ENCODE measurements around the gene CYP27A1.
"Not testable (repeated sequence)": the region's sequence is repeated elsewhere in the genome, so short reads cannot be mapped to it uniquely, and the experiment has no call there.

CYP27A1 gene

DNA sequence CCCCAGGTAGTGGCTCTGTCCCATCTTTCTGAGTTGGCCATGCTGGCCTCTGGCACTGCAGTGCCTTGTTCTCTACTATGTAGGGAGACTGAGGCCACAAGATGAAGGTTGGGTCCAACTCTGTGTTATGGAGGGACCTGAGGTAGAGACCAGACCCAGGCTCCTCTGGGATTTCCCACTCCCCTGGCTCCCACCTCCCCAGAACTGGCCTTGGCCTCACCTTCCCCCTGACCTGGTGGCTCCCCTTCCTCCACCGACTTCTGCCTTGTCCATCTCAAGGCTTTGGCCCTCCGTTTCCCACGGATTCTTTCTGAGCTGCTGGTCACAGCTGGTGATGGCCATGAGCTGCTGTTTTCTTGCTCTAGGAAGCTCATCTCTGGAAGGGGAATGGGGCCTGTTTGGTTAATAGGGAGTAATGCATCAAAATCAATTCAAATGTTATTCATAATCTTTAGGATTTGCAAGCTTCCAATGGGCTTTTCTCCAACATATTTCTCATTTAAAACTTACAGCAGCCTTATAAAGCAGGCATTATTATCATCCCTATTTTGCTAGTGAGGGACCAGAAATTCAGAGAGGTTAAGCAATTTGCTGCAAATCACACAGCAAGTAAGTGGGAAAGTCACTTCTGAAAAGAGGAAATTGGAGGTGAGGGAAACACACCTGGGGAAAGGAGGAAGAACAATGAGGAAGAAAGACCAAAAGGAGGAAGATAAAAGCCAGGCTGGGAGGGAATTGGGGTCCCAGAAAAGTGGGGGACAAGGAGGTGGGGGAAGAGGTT, 48.8 kb downstream of the CYP27A1 start:
- DNase-seq, result no peak

DNA sequence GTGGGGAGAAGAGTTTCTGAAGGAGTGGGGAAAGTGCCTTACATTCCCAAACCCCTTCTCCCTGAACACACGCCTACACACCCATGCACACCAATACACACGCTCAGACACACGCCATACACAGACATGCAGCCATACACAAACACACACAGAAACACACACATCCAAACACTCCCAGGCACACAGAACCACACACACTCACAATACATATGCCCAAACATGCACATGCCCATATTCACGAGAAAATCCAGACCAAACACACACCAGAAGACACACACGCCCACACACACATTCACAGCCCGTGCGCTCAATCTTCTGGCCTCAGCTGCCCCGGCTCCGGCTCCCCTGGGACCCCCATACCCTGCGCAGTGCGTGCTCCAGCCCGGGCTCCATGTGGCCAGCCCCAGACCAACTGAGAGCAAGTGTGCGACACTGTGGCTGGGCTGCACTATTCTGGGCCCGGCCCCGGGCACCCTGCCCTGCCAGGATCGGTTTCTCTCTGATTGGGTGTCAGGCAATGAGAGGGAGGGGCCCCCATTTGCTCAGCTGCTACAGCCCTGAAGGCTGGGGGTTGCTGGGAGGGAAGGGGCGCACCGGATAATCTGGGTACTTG, 49.5 kb downstream of the CYP27A1 start, which contains the start of gene PRKAG3:
TSS of gene PRKAG3 (minus strand) at position 426 of the 613 bp plus-strand sequence.
- no peak for DNase-seq

DNA sequence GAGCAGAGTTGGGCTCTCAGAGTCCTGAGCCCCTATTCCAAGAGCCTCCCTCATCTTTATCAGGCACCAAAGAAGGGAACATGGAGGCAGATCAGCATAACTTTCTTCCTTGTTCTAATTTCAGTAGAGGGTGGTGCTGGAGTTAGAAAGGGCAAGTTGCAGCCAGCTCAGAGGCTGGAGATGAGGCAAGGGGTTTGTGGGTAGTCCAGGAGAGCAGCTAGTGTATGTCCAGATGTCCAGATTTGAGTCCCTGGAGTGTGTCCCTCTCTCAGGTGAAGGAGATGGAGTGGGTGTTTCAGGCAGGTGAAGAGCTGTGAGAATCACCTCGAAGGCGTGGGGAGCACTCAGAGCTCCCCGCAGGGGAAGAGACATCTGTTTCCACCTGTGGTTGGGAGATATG, 50.1 kb downstream of the CYP27A1 start:
- DNase-seq, result no peak

DNA sequence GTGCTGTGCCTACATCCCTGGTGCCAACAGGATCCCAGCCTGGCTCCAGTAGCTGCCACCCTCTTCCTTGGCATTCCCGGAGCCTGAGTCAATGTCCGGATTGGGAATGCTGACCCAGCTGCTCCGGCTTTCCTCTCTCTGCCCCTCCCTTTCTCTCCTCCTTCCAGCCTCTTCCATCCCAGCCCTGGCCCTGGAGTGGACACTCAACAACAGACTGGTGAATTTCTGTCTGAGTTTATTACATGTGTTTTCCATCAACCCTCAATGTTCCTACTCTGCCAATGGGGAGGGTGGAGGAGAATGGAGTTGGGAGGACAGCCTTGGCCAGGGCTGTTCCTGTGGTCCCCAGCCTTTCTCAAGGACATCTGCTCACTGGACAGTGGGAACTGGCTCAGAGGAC, 50.6 kb downstream of the CYP27A1 start:
- no peak for DNase-seq

DNA sequence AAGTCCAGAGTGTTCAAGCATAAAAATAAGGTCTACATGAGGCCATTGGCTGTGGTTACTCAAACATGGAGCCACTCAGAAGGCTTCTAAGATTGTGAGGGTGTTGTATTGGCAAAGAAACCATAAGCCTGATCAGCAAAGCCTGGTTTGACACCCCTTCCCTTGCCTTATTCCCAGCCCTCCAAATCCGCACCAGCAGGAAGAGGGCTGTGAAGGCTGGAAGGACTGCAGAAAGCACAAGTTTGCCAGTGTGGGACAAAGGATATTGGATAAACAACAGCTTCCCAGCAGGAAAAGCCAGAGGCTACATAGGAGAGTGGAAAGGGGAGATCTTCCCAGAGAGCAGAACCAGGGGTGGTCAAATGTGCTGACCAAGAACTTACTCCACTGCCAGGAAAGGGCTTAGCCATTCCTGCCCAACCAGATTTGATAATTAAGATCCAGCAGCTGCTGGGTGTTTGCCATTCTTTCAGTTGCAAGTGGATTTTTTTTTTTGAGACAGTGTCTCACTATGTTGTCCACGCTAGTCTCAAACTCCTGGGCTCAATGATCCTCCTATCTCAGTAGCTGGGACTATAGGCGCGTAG, 51.2 kb downstream of the CYP27A1 start:
- no peak for DNase-seq

DNA sequence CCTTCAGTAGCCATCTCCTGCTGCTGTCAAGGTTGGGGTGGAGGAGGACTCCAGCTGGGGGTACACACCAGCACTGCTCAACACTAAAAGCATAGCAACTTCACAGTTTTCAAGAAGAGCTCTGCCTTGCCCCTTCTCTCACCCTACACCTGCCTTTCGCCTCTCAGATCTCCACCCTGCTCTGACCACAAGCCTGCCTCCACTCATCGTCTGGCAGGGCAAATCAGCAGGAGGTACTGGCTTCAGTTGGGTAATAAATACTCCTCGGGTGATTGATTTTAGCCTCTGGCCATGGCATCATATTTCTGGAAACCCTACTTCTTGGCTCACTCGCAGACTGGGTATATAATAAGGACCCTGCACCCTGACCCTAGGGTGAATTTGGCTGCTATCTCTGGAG, 52.7 kb downstream of the CYP27A1 start:
- DNase-seq, result no peak

DNA sequence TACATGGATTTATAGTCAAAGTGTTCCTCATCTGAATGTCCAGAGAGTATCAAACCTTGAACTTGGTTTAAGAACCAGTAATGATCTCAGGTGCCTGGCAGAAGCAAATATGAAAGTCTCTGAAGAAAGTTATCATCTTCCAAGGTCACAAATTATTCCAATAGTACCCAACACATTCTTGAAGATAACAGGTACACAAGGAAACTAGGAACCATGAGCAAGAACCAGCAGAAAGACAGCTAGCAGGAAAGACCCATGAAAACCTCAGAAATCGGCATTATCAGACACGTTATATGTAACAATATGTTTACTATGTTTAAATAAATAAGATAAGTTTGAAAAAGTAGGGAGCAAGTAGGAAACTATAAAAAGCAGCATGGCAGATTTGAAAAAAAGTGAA, 55.5 kb downstream of the CYP27A1 start:
- no peak for DNase-seq

DNA sequence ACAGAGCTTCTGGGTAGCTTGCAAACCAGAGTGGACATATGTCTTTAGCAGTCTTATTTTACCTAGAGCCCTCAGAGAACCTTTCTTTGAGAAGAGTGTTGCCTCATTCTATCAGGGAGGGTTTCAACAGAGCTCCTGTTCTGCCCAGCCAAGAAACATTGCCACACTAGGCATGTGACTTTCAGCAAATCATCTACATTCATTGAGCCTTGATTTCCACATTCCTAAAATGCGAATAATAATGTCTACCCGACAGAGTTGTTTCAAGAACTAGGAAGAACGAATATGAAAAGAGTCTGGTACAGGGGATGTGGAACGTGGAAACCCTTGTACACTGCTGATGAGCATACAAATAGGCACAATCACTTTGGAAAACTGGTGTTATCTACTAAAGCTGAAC, 57.5 kb downstream of the CYP27A1 start:
- DNase-seq, result no peak

DNA sequence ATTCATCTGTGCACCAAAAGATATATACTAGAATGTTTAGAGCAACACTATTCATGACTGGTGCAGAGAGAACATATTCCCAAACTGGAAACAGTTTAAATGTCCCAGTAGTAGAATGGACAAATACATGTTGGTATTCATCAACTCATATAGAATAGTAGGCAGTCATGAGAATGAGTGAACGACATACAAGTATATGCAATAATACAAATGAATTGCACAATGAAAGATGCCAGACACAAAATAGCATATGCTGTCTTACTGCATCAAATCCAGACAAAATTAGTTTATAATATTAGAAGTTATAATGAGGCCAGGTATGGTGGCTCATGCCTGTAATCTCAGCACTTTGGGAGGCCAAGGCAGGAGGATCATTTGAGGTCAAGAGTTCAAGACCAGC, 57.9 kb downstream of the CYP27A1 start:
- DNase-seq, result no peak

DNA sequence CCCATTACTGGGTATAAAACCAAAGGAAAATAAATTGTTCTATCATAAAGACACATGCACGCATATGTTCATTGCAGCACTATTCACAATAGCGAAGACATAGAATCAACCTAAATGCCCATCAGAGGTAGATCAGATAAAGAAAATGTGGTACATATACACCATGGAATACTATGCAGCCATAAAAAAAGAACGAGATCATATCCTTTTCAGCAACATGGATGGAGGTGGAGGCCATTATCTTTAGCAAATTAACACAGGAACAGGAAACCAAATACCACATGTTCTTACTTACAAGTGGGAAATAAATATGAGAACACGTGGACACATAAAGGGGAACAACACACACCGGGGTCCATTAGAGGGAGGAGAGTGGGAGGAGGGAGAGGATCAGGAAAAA, 62.4 kb downstream of the CYP27A1 start:
- not testable (repeated sequence) for DNase-seq

DNA sequence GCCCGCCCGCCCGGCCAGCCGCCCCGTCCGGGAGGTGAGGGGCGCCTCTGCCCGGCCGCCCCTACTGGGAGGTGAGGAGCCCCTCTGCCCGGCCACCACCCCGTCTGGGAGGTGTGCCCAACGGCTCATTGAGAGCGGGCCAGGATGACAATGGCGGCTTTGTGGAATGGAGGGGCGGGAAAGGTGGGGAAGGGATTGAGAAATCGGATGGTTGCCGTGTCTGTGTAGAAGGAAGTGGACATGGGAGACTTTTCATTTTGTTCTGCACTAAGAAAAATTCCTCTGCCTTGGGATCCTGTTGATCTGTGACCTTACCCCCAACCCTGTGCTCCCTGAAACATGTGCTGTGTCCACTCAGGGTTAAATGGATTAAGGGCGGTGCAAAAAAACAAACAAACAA, 65.0 kb downstream of the CYP27A1 start:
- DNase-seq, result not testable (repeated sequence)

DNA sequence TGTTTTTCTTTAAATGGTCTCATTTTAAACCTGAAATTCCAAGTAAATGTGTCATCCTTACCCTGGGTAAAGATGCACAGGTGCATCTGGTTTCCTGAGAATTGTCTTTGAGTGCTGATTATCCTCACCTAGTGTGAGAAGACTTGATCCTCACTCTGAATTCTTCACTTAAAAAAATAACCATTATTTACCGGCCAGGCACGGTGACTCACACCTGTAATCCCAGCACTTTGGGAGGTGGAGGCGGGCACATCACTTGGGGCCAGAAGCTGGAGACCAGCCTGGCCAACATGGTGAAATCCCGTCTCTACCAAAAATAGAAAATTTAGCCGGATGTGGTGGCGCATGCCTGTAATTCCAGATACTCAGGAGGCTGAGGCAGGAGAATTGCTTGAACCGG, 67.8 kb downstream of the CYP27A1 start:
- no peak for DNase-seq

DNA sequence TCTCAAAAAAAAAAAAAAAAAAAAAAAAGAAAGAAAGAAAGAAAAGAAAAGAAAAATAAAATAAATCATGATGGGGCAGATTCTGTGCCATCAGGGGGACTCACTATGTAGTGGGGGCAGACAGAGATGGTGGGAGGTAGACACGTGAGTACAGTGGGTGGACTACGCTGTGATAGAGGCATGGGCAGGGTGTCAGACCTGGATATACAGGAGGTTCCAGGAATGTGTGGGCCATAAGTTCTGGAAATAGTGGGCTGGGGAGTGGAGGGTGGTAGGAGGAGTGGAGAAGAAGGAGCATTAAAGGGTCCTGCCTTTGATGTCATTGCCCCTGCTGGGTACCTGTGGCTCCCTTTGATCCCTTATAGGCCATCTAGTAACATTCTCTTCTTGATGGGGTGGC, 68.8 kb downstream of the CYP27A1 start:
- no peak for DNase-seq

DNA sequence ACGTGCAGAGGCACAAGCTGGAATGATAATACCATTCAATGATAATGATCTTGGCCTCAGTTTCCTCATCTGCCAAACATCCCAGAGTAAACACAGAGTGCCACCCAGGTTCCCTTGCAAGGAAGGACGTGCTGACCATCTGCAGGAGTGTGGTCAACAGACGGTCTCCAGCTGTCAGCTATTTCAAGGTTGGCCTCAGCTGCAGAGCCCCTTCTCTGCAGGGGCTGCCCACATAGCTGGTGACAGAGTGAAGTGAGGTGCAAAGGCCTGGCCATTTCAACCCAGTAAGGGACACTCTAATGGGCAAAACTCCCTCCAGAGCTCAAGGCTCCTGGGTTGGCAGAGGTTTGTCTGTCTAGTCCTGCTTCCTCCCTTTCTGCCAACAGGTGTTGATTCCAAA, 69.3 kb downstream of the CYP27A1 start:
- no peak for DNase-seq

DNA sequence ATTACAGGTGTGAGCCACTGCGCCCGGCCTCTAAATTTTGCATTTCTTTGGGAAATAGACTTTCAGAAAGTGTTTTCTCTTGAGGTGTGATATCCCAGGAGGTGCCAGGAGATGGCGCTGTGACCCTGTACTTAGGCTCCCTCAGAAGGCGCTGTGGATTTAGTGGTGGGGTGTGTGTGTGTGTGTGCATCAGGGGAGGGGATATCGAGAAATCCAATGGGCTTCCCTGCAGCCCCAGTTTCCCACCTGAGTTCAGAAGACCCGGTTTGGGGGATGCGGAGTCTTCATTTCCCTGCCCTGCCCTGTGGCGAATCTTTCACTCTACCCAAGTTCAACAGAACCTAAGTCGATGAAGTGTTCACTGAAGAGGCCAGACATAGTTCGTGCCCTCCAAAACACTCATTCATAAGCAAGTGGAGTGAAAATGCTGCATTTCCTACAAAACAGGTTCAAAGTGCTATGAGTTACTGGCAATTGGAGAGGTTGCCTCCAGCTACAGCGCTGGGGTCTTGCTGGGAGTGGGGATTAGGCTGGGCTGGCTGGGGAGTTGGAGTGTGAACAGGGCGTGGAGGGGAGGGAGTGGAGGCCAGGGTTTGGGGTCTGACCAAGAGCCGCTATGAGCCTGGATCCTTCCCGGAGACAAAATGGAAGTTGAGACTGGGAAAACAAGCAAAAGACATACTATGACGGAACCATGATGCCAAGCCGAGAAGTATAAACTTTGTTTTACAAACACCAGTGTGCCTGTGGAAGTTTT, 71.1 kb downstream of the CYP27A1 start:
- peak in 33 of 56 donors; percentile 3 to 81 (median 38) for DNase-seq

DNA sequence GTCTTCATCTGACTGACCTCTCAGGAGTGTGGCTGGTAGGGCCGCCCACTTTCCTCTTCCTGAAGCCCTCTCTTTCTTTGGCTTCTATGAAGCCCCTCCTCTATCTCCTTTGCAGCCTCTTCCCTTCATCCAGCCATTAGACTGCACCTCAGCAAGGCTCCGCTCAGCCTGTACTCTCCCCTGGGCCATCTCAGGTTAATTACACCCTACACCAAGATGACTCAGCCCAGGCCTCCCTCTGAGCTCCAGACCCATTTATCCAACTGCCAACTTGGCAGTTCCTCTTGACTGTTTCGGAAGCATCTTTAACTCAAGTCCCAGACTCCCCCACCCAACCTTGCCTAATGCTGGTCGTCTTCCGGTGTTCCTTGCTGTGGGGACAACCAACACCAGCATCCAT, 71.8 kb downstream of the CYP27A1 start:
- no peak for DNase-seq

DNA sequence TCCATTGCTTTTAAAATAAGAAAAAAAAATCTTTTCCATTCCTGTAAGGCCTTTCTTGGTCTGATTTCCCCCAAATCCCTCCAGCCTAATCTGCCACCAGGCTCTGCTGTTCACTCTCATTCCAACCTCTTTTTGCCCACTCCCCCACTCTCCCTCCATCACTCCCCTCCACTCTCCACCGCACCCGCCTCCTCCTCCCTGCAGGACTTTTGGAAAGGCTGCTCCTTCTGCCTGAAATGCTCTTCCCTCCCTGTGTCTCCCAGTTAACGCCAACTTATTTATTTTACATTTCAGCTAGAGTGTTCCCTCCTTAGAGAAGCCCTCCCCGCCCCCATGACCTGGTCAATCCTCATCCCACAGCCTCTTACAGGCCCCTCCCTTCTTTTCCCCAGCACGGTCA, 72.9 kb downstream of the CYP27A1 start:
- no peak for DNase-seq

DNA sequence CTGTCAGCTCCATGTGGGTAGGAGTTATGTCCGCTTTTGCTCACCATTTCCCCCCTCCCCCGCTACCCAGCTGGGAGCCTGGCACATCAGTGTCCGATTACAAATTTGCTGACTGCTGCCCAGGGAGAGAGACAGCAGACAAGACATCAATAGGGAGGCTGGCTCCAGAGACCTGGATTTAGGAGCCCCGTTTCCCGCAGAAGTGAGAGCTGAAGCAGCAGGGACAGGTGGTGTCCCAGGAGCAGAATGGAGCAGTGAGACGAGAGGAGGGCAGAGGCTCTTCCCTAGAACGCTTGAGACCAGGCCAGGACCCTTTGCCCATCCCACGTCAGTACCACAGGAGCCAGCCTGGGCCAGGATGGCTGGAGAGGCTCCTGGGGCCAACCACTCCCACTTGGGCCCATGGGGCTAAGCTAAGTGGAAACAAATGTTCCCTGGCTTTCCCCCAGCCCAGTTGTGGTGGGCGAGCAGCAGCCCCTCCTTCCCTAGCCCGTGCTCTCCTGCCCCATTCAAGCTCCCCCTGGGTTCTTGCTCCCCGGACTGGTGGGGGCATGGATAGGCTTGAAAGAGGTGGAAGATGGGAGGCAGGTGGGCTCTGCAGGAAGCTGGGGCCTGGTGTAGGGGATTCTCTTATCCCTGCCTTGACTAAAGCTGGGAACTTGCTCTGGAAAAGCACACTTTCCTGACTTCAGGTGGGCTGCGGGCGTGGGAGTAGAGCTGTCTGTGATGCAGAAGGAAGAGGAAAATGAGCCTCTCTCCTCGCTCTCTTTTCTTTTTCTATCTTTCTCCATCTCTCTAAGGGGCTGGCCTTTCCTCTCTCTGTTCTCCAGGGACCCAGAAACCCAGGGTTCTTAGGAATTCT, 73.6 kb downstream of the CYP27A1 start:
- DNase-seq, result peak in 8 of 56 donors; percentile 12 to 56 (median 36)

DNA sequence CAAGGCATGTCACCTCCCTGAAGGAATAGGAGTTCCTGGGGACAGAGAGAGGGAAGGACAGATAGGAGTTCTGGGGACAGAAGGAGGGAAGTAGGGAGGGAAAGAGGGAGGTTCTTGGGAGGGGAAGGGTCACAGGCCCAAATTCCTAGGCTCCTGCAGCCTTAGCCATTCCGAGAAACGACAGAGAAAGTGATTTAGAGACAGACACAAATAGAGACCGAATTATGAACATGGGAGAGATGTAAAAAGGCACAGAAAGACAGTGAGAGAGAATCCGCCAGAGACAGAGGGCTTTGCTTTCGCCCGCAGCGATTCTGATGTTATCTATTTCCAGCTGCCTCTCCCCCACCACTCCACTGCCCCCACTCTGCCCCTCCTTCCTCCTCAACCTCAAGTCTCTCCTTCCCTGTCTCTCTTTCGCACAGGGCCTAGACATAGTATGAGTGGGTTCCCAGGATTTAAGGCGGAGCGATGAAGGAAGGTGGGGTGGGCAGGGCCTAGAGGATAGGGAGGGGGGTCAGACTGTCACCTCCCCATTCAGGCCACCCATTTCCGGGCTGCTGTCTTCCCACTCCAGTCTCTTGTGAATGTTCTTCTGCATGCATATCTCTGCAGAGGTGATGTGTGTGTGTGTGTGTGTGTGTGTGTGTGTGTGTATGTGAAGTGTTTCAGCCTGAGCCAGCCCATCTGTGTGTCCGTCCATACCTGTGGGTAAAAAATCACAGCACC, 74.4 kb downstream of the CYP27A1 start:
- peak in 1 of 56 donors; percentile 65 for DNase-seq

DNA sequence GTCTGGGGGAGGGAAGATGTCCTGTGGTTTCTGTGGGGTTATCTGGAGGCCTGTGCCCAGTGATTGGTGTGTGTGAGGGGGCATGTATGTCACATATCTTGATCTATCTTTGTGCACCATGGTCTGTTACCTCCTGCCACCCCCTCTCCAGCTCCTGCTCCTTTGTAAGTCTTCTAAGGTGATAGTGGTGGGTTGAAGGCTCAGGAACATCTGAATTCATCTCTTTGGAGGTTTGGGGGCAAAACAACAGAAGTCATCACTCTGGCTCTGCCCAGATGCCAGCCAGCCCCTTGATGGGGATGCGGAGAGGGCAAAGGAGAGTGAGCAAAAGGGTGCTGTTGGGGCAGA, 74.9 kb downstream of the CYP27A1 start:
- peak in 1 of 56 donors; percentile 65 for DNase-seq

Measured in nucleus accumbens (tissue), 56 donors.